ENCODE results near the gene TMEM101.
A peak's percentile ranks its signal among the peaks of the same experiment; 100 is the strongest.
"Not testable (repeated sequence)": the region's sequence is repeated elsewhere in the genome, so short reads cannot be mapped to it uniquely, and the experiment has no call there.

Gene TMEM101

GRCh38 chr17:44000141-44000860 is 14.5 kb downstream of the TMEM101 start:
- DNase-seq (ENCODE audit: low read depth), result no peak

GRCh38 chr17:43999024-43999423 is 15.7 kb downstream of the TMEM101 start:
- DNase-seq (ENCODE audit: low read depth), result no peak

GRCh38 chr17:43998552-43998951 is 16.2 kb downstream of the TMEM101 start:
- DNase-seq (ENCODE audit: low read depth), result no peak

GRCh38 chr17:43997180-43997579 is 17.6 kb downstream of the TMEM101 start:
- DNase-seq (ENCODE audit: low read depth), result not testable (repeated sequence)

GRCh38 chr17:43995150-43995471 is 19.7 kb downstream of the TMEM101 start:
- DNase-seq (ENCODE audit: low read depth), result no peak

GRCh38 chr17:43994272-43995149 is 20.3 kb downstream of the TMEM101 start:
- peak; percentile 38 for DNase-seq (ENCODE audit: low read depth)

GRCh38 chr17:43992641-43993040 is 22.1 kb downstream of the TMEM101 start:
- DNase-seq (ENCODE audit: low read depth), result no peak

- DNase-seq (ENCODE audit: low read depth), result no peak
These were observed 26.5 kb downstream of the TMEM101 start for GRCh38 chr17:43988301-43988700.

GRCh38 chr17:43987131-43988021 is 27.4 kb downstream of the TMEM101 start:
- no peak for DNase-seq (ENCODE audit: low read depth)

- DNase-seq (ENCODE audit: low read depth), result no peak
These were observed 28.4 kb downstream of the TMEM101 start for GRCh38 chr17:43986225-43986981.

- no peak for DNase-seq (ENCODE audit: low read depth)
These were observed 30.2 kb downstream of the TMEM101 start for GRCh38 chr17:43984521-43984920.

- no peak for DNase-seq (ENCODE audit: low read depth)
These were observed 31.0 kb downstream of the TMEM101 start for GRCh38 chr17:43983515-43984411.

- DNase-seq (ENCODE audit: low read depth), result no peak
These were observed 31.6 kb downstream of the TMEM101 start for GRCh38 chr17:43983196-43983514.

GRCh38 chr17:43982171-43982570 is 32.6 kb downstream of the TMEM101 start:
- no peak for DNase-seq (ENCODE audit: low read depth)

- DNase-seq (ENCODE audit: low read depth), result no peak
These were observed 35.1 kb downstream of the TMEM101 start for GRCh38 chr17:43979671-43980070.

GRCh38 chr17:43979011-43979410 is 35.8 kb downstream of the TMEM101 start:
- no peak for DNase-seq (ENCODE audit: low read depth)

GRCh38 chr17:43978078-43978477 is 36.7 kb downstream of the TMEM101 start:
- no peak for DNase-seq (ENCODE audit: low read depth)

GRCh38 chr17:43976963-43977837 is 37.6 kb downstream of the TMEM101 start:
- no peak for DNase-seq (ENCODE audit: low read depth)

- no peak for DNase-seq (ENCODE audit: low read depth)
These were observed 38.9 kb downstream of the TMEM101 start for GRCh38 chr17:43975898-43976297.
